IMR-90 (cell line): ENCODE results near the gene MEF2B.

Experiments used
- ELK1 ChIP-seq: fragments of 150-350 bp; IDR thresholded peaks from 2 replicates; pipeline ENCODE4 v1.6.1; 2016; ENCODE audit warnings: low read depth, mild to moderate bottlenecking, low read length, moderate library complexity, borderline replicate concordance
- MAFK ChIP-seq: IDR thresholded peaks from 2 replicates; pipeline ENCODE4 v1.6.1; 2012; ENCODE audit warnings: low read depth, low read length, improper control_type of control experiment
- POLR2A ChIP-seq: IDR thresholded peaks from 2 replicates; pipeline ENCODE4 v1.6.1; 2012; ENCODE audit warnings: mild to moderate bottlenecking, low read depth, low read length
- RAD21 ChIP-seq: IDR thresholded peaks from 2 replicates; pipeline ENCODE4 v1.6.1; 2012; ENCODE audit warnings: low read length, improper control_type of control experiment
- RFX5 ChIP-seq: IDR thresholded peaks from 2 replicates; pipeline ENCODE4 v1.8.0; 2012; ENCODE audit warnings: low read depth, mild to moderate bottlenecking, low read length, moderate library complexity
- TF ChIP-seq, protein P1 (sequence below): conservative IDR thresholded peaks from 2 replicates; pipeline ENCODE4 v1.5.1; 2012; ENCODE audit warnings: mild to moderate bottlenecking, low read depth, low read length, improper control_type of control experiment

DNA sequence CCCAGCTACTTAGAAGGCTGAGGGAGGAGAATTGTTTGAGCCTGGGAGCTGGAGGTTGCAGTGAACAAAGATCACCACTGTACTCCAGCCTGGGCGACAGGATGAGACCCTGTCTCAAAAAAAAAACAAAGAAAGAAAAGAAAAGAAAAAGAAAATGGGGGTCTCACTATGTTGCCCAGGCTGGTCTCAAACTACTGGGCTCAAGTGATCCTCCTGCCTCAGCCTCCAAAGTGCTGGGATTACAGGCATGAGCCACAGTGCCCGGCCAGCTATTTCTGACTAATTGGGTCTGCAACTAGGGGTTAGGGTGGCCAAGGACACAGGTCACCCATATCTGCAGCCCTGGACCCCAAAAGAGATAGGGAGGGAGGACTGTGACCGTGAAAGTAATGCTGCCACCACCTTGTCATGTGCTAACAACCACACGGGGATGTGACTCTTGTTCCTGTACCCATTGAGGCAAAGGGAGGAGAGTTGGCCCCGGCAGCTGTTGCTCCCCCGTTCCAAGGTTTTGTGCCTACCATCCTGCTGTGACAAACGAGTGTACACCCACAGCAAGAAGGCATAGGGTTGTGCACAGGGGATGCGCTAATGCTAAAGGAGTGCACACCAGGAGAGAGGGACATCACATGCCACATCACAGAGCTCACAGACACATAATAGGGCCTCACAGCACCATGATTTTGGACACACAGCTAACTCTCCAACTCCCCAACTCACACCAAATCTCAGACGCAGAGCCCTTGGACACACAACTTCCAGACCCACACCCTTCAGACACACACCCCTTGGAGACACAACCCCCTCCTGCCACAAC lies 619 bp downstream of the MEF2B start:
- TF ChIP-seq, protein P1, sequence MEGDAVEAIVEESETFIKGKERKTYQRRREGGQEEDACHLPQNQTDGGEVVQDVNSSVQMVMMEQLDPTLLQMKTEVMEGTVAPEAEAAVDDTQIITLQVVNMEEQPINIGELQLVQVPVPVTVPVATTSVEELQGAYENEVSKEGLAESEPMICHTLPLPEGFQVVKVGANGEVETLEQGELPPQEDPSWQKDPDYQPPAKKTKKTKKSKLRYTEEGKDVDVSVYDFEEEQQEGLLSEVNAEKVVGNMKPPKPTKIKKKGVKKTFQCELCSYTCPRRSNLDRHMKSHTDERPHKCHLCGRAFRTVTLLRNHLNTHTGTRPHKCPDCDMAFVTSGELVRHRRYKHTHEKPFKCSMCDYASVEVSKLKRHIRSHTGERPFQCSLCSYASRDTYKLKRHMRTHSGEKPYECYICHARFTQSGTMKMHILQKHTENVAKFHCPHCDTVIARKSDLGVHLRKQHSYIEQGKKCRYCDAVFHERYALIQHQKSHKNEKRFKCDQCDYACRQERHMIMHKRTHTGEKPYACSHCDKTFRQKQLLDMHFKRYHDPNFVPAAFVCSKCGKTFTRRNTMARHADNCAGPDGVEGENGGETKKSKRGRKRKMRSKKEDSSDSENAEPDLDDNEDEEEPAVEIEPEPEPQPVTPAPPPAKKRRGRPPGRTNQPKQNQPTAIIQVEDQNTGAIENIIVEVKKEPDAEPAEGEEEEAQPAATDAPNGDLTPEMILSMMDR, result no peak
- TF ChIP-seq POLR2A (no peak), MAFK (no peak), RFX5 (no peak), ELK1 (no peak), RAD21 (no peak)
